Dermis microvascular lymphatic vessel endothelial cell (primary cell): Measurements from ENCODE around the gene CYP4F22. TPM values are rescaled to one million over a fixed set of nuclear protein-coding genes. Genes with fewer than 3 reads are reported as not detected.
"Not testable (repeated sequence)": the region's sequence is repeated elsewhere in the genome, so short reads cannot be mapped to it uniquely, and the experiment has no call there.

Source experiments
- DNase-seq, 2 donors: peaks; one replicate each; pipeline versions ENCODE4 v3.0.0 to v3.0.0-alpha.2; 2010; ENCODE audit warnings: low read depth in 2 of 2
- total RNA-seq: library from RNA; depleted of rRNA; stranded (reverse); fragments of >200 nt; gene quantifications from 2 replicates; pipeline ENCODE4 v1.2.1, GENCODE V29; 2014

CYP4F22 gene
- total RNA-seq, 1 donor from 2014 or later: not detected

DNA sequence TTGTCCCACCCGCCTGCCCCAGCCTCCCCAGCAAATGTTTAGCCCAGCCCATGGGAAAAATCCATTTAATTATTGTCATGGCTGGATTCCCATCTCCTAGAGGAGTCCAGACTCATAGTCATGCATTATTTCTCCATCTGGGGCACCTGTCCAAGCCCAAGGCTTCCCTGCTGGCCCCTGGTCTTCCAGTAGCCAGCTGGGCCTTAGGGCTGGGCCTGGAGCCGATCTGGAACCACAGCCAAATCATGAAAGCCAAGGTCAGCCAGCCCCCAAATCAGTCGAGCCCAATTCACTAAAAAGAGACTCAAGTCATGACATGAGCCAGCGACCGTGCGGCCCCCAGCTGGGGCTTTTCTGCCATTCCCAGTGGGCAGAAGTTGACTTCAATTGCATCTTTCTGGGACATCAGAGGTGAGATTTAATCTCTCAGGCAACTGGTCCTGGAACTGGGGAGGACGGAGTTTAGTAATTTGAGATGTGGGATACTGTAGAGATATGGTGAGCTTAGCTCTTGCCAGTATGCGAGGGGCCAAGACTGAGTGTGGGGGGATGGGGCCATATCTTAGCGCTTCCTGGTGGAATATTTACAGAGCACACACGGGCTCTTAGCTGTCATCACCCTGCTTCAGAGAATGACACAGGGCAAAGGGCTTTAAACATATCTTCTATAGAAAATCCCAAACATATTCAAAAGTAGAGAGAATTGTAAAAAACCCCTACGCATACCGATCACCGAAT, 19.7 kb upstream of the CYP4F22 start:
- DNase-seq: no peak

DNA sequence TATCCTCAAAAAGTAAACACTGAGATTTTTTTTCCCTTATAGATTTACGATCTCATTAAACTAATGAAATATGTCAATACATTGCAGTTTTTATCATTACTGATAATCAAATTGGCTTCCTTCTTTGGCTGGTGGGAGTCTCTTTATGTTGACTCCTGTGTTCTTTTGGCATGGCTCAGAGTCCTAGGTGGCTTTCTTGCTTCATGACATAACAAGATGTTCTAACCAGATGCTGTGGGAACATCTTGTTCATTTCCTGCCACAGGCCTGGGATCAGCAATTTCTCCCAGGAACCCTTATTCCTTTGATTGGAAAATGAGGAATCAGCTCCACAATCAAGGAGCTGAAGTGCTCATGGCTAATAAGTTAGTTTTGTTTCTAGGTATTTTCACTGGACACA, 13.2 kb upstream of the CYP4F22 start:
- no peak for DNase-seq

DNA sequence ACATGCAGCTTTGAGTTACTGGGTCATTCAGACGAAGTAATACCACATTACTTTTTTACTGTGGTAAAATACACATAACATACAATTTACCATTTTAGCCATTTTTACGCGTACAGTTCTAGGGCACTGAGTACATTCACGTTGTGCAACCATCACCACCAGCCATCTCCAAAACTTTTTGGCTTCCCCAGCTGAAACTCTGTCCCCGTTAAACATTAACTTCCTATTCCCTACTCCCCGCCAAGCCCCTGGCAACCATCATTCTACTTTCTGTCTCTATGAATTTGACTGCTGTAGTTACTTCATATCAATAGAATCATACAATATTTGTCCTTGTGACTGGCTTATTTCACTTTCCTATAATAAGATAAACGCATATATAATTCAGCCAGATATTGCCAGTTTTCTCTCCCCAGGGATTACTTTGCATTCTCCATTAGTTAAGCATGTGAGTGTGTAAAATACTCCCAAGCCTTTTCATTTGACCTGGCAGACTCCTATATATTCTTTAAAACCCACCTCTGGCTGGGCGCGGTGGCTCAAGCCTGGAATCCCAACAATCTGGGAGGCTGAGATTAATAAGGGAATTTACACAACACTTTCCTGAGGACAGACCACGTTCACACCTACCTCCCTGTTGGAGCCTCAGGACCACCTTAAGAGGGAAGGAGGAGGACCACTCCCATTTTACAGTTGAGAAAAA, 10.0 kb upstream of the CYP4F22 start:
- DNase-seq: no peak

DNA sequence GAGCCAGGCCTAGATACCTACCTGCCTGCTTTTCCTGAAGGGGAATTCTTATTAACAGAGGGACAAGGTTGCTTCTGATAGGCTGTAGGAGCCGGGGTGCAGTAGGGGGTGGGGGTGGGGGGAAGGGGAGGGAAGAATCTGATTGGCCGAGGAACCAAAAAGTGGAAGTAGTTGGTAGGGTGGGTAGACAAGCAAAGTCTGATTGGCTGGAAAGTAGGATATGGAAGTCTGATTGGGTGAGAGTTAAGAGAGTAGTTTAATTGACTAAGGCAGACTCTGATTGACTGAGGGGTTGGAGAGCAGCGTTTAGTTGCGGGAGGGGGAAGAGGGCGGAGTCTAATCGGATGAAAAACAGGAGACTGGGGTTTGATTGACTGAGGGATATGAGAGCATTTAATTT, 9.4 kb upstream of the CYP4F22 start:
- no peak for DNase-seq

DNA sequence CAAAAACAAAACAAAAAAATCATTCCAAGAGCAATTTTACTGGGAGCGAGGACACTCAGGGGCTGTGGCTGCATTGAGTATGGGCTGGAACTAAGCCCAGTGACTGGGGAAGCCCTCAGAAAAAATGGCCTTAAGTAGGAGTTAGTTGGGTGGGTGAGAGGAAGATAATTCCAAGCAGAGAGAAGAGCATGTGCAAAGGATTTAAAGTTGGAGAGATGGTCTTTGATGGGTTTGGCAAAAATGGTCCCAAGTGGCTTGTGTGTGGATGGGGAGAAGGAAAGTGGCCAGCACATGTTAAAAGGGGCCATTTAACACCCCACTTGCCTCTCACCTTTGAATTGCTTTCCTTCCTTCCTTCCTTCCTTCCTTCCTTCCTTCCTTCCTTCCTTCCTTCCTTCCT, 6.7 kb upstream of the CYP4F22 start:
- DNase-seq: no peak

DNA sequence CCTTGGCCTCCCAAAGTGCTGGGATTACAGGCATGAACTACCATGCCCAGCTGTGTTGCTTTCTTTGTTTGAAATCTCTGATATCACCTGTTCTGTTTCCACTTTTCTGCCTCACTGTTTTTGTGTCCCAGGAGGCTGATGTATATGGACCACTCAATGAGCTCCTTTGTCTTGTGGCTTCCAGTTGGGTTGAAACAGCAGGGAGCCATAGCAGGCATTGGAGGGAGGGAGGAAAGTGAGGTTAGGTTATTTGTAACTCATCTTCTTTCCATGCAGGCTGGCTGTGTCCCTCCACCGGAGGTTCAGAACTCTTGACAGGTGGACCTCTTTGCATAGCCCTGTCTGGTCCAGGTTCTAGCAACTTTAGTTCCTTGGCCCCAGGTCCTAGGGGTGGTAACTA, 6.1 kb upstream of the CYP4F22 start:
- DNase-seq: no peak

DNA sequence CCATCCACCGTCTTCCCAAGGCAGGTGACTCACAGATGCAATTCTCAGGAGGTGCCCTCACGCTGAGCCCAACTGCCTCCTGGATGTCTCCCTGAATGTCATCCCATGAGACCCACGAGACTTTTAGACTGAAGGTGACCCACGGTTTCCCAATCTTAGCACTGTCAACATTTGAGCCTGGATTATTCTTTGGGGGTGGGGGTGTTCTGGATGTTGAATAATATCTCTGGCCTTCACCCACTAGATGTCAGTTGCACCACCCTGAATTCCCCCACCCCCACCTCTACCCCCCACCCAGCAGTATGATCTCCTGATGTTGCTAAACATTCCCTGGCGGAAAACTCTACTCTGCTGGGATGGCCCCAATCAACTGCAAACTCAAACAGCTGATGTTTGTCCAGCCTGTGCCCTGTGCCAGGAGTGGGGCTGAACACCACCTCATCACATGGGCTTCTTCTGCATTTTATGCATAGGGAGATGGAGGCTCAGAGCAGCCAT, 2.2 kb upstream of the CYP4F22 start:
- no peak for DNase-seq

DNA sequence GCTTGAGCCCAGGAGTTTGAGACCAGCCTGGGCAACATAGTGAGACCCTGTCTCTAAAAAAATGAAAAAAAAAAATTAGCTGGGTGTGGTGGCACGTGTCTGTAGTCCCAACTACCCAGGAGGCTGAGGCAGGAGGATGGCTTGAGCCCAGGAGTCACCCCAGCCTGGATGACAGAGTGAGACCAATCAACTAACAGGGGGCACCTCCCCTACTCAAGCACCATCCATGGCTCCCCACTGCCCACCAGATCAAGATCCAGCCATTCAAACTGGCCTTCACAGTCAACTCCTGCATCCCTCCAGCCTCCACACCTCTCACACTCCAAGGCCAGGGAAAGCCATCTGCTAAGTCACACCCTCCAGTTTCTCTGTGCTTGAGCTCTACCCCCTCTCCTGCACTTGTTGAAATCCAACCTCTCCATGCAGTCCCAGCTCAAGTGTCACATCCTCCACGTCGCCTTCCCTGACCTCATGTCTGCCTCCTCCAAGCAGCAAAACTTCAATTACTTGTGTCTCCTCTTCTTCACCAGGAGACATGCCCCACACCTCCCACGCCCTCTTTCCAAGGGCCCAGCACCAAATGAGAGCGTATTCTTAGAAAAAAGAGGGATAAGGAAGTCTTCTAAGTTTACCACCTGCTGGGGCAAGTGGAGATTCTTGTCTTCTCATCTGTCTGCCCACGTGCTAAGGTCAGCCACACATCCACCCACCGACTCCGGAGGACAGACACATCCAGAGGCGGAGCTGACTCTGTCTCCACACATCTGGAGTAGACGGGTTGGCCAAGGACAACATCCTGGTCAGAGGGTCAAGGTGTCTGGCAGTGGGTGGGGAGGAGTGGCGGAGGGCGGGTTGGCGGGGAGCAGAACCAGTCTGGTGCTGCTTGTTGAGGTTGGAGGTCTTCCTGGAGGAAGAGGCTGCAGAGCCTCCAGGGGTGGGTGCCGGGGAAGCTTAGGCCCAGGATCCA, 974 bp upstream of the CYP4F22 start:
- DNase-seq: no peak

DNA sequence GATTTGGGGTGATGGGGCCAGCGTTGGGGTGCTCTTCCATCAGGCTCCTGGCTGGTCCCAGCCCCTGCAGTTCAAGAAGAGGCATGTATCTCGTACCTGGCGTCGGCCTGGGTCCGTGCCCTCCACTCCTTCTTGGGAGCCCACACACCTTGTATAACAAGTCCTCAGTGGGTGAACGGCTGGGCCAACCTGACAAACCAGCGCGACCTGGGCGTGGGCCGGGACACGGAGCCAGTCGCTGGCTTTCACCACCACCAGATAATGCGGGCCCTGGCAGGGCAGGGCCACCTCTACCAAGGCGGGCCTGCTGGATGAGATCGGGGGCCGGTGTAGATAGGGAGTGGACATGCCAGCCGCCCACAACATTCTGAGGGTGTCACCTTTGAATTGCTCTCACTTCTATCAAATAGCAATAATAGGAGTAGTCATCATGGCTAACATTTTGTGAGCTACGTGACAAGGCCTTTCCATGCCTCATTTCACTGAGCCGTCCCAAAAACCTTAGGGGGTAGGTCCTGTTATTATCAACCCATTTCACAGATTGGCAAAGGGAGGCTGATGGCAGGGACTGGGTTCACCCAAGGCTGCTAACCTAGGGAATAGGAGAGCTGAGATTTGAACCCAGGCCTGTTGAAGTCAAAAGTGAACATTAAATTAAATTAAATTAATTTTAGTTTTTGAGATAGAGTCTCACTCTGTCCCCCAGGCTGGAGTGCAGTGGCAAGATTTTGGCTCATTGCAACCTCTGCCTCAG, 3.5 kb downstream of the CYP4F22 start:
- no peak for DNase-seq

DNA sequence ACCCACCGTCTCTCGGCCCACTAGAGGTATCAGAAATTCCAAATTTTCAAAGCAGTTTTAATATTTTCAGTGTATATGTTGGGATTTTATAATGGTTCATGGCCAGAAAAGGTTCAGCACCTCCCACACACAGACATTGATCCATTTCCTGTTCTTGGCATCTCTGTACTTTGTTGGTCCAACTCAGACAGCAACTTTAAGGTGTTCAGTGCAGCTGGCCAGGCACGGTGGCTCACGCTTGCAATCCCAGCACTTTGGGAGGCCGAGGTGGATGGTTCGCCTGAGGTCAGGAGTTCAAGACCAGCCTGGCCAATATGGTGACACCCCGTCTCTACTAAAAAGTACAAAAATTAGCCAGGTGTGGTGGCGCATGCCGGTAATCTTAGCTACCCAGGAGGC, 6.9 kb downstream of the CYP4F22 start:
- DNase-seq: not testable (repeated sequence)

DNA sequence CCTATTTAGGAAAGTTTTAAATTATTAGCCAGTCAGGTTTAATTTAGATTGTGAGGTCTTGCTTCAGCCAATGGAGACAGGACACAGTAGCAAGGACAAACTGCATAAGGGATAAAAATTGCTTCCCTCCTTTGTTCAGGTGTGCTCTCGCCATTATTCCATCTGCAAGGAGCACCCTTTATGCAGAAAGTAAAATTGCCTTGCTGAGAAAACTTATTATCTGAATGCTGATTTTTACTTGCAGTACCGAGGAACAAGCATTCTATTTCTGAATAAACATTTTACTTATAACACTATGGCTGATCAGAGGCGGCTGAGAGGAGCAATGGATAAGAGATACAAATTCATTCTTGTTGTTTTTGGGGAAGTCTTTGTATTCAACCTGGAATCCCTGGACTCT, 8.0 kb downstream of the CYP4F22 start:
- DNase-seq: no peak

DNA sequence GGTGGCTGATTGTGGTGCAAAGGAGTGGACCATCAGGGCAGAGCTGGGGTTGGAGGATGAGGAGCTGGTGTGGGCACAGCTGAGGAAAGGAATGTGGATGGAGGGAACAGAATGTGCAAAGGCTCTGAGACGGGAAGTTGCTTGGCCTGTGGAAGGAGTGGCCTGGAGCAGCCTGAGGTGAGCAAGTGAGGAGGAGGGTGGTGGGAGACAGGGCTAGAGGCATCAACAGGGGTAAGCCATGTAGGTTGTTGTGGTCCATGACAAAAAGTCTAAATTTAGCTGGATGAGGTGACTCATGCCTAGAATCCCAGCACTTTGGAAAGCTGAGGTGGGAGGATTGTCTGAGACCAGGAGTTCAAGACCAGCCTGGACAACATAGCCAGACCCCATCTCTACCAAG, 9.5 kb downstream of the CYP4F22 start:
- DNase-seq: no peak

DNA sequence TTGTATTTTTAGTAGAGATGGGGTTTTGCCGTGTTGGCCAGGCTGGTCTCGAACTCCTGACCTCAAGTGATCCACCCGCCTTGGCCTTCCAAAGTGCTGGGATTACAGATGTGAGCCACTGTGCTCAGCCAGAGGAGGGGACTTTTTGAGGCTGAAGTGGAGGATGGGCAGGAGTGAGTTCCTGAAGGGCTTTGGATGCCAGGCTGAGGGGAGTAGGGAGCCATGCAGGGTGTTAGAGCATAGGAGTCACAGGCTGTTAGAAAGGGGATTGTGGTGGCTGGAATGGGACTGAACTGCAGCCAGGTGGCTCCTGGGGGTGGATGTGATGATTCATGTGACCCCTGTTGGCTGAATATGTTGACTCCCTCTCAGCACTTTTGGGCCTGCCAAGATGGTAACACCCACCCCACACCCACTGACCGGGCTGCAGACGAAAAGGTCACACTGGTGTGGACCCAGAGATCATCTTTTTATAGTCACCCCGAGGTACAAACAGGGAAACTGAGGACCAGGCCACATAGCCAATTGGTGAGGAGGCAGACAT, 11.2 kb downstream of the CYP4F22 start:
- DNase-seq: no peak

DNA sequence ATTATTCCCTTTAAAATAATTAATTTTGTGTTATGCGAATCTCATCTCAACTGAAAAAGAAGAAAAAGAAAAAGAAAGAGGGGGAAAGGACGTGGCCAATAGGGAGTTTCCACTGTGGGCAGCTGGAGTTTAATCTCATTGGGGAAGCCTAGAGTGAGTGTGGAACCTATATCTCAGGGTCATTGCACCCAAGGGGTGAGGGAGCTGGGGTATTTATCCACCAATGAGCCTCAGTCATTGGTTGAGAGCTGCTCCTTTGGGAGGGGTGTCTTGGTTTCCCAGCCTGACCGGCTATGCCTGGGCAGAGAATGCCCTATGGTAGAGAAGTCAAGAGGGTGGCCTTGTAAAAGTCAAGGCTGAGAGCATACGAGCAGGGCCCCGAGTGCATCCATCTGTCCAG, 16.5 kb downstream of the CYP4F22 start:
- DNase-seq: no peak

DNA sequence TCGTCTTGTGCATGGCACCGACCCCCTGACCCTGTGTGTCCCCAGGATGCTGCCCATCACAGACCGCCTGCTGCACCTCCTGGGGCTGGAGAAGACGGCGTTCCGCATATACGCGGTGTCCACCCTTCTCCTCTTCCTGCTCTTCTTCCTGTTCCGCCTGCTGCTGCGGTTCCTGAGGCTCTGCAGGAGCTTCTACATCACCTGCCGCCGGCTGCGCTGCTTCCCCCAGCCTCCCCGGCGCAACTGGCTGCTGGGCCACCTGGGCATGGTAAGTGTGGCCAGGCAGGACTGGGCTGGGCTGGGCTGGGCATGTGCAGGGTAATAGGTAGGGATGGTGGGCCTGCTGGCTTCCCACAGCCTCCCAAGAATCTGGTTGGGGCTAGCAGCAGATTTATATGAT, 17.0 kb downstream of the CYP4F22 start:
- no peak for DNase-seq

DNA sequence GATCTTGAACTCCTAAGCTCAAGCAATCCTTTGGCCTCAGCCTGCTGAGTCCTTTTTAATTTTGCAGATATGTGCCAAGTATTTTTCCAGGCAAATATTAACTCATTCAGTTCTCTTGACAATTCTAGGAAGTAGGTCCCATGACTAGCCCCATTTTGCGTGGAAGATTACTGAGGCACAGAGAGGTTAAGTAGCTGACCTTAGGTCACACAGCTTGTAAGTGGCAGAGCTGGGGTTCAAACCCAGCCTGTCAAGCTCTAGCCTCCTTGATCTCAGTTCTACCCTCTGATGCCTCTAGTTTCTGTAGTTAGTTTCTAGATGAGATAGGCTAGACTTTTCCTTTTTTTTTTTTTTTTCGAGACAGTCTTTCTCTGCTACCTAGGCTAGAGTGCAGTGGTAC, 18.1 kb downstream of the CYP4F22 start:
- DNase-seq: no peak

DNA sequence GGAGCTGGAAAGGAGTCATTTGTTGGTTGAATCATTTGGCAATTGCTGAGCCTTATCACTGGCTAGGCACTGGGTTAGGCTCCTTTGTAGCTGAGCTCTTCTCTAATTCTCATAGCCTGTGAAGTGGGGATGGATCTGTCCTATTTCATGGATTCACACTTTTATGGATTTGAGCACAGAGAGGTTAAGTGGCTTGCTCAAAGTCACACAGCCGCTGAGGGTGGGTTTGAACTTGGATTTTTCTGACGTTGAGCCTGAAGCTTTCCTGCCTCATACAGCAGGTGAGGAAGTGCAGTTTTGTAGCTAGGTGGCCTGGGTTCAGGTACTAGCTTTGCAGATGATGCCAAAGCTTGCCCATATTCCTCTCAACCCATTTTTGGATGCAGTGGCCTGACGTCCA, 19.4 kb downstream of the CYP4F22 start:
- DNase-seq: no peak

DNA sequence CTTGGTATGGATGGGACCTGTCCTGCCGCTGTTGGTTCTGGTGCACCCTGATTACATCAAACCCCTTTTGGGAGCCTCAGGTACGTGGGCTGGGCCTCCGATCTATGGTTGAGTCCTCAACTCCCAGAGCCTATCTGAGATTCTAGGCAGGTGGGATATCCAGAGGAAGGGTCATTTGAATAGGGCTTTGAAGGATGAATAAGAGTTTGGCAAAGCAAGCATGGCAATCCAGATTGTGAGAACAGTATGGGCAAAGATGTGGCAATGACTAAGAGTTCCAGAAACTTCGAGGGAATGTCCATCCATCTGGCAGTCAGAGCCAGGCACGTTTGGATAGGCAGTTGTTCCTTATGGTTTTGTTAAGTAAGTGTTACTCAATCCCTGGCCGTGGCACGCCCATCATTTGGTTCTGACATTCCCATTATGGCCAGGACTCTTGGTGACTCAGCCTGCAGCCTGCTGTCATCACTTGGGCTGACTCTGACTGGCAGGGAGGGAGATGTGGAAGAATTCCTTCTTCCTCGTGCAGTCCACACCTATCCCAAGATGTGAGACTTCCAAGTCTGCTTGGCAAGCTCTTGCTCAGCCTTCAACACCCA, 21.5 kb downstream of the CYP4F22 start:
- DNase-seq: no peak

DNA sequence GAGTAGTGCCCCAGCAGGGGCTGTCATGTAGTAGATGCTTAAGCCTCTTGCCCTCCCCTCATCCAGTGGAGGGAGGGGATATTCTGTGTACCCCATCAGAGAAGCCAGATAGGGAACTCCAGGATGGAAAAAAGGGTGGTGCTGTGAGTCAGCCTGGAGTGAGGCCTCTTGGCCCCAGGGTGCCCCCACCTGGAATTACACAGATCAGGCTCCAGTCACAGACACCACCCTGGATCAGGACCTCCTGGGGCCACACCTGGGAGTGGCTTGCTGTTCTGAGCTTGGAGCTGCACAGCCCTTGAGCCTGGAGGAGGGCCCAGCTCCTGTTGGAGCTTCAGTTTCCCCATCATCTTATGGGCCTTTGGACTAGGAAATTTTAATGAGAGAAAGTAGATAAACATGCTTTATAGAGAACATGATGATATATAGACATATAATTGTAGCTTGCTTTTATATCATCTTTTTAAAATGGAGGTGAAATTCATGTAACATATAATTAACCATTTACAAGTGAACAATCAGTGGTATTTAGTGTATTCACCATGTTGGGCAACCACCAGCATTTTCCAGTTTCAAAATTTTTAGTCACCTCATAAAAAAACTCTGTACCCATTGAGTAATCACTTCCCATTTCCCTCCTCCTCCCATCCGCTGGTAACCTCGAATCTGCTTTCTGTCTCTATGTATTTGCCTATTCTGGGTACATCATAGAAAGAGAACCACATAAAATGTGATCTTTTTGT, 24.6 kb downstream of the CYP4F22 start:
- no peak for DNase-seq

DNA sequence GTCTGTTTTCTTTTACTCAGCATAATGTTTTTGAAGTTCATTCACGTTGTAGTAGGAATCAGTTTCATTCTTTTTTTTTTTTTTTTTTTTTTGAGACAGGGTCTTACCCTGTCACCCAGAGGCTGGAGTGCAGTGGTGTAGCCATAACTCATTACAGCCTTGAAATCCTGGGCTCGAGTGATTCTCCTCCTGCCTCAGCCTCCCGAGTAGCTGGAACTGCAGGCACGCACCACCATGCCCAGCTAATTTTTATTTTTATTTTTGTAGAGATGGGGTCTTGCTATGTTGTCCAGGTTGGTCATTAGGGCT, 25.2 kb downstream of the CYP4F22 start:
- DNase-seq: not testable (repeated sequence)
